HepG2 (cell line): ENCODE results near the gene MED12L. TPM values are rescaled to one million over a fixed set of nuclear protein-coding genes. Genes with fewer than 3 reads are reported as not detected.
A peak's percentile ranks its signal among the peaks of the same experiment; 100 is the strongest.

Experiments used
- ATAC-seq: fragments of 200-7000 bp; cut with Tn5 transposase; 3 replicates; pipeline ENCODE4 v1.9.1; 2020; ENCODE audit warnings: mild to moderate bottlenecking, moderate library complexity
- BruUV-seq: library from RNA; stranded (reverse); fragments of 400-500 nt; replicated peaks from 2 replicates; lab custom pipeline; 2021; lab: Mats Ljungman, UMichigan
- CTCF ChIA-PET: fragments of 300-600 bp; formaldehyde crosslinking; extraction: SDS; loops from one replicate; lab custom pipeline; 2021; ENCODE audit warnings: low total read pairs, inconsistent platforms, low intra/inter-chr PET ratio; lab: Yijun Ruan, JAX
- POLR2A ChIA-PET: fragments of 350-600 bp; sonication (Branson Sonifier 250); formaldehyde crosslinking; loops from one replicate; lab custom pipeline; 2020; ENCODE audit warnings: antibody characterized with exemption, inconsistent platforms; lab: Yijun Ruan, JAX
- DNase-seq: peaks from one replicate; pipeline ENCODE4 v3.0.0-alpha.2; 2015; ENCODE audit warnings: low spot score
- FAIRE-seq: peaks from 3 replicates; lab custom pipeline; 2011; peaks lifted over from hg19 to GRCh38; lab: Jason Lieb, UNC
- H2AFZ ChIP-seq: one replicate; pipeline ENCODE4 v1.6.1; 2011; ENCODE audit warnings: low read length, inconsistent platforms
- H3K27ac ChIP-seq: fragments of 300-600 bp; 3 replicates; pipeline ENCODE4 v1.8.0; 2011; ENCODE audit warnings: mixed run types, mild to moderate bottlenecking, mixed read lengths, low read length, inconsistent platforms; ENCODE audit not compliant: insufficient read depth; ENCODE audit errors: extremely low read length
- H3K27me3 ChIP-seq, 2 experiments: fragments of 200-600 bp in 1 of 2; 2 replicates in 1 of 2; 3 replicates in 1 of 2; pipeline versions ENCODE4 v1.6.0 to v1.8.0; 2011; ENCODE audit warnings: low read length in 2 of 2, mild to moderate bottlenecking in 2 of 2, moderate library complexity in 2 of 2, inconsistent platforms in 1 of 2; ENCODE audit not compliant: insufficient read depth in 2 of 2, control insufficient read depth in 1 of 2
- H3K36me3 ChIP-seq, 2 experiments: fragments of 200-600 bp in 1 of 2; replicated peaks in 1 of 2; 2 replicates in 1 of 2; 3 replicates in 1 of 2; pipeline versions ENCODE4 v1.5.1 to v1.8.0; 2011; ENCODE audit warnings: low read length in 2 of 2, inconsistent platforms in 1 of 2; ENCODE audit not compliant: insufficient read depth in 2 of 2, control insufficient read depth in 1 of 2
- H3K4me1 ChIP-seq: 2 replicates; pipeline ENCODE4 v1.5.1; 2012; ENCODE audit warnings: low read length, inconsistent platforms; ENCODE audit not compliant: insufficient read depth
- H3K4me2 ChIP-seq: 2 replicates; pipeline ENCODE4 v1.6.0; 2011; ENCODE audit warnings: low read depth, low read length, inconsistent platforms
- H3K4me3 ChIP-seq, 3 experiments: fragments of 200-600 bp in 1 of 3; sonication (generic), shearing (Covaris generic) in 1 of 3; replicated peaks in 1 of 3; 2 replicates each; pipeline ENCODE4 v1.5.1; 2011 to 2016; ENCODE audit warnings: low read length in 3 of 3, inconsistent platforms in 2 of 3, low read depth in 2 of 3, mild to moderate bottlenecking in 2 of 3, control low read depth in 1 of 3, mixed read lengths in 1 of 3; ENCODE audit not compliant: insufficient read depth in 1 of 3
- H3K79me2 ChIP-seq: one replicate; pipeline ENCODE4 v1.6.1; 2011; ENCODE audit warnings: low read length, inconsistent platforms; ENCODE audit not compliant: insufficient read depth
- H3K9ac ChIP-seq: 2 replicates; pipeline ENCODE4 v1.6.0; 2011; ENCODE audit warnings: mild to moderate bottlenecking, low read depth, low read length, inconsistent platforms; ENCODE audit not compliant: insufficient read depth
- H3K9me3 ChIP-seq: 2 replicates; pipeline ENCODE4 v1.5.1; 2012; ENCODE audit warnings: mild to moderate bottlenecking, low read length
- H4K20me1 ChIP-seq: 2 replicates; pipeline ENCODE4 v1.6.0; 2011; ENCODE audit warnings: inconsistent platforms, mild to moderate bottlenecking, low read length, moderate library complexity; ENCODE audit not compliant: insufficient read depth
- CTCF ChIP-seq: sonication (generic); formaldehyde crosslinking; IDR thresholded peaks from 2 replicates; pipeline ENCODE4 v1.5.0; 2020; ENCODE audit warnings: mild to moderate bottlenecking, missing genetic modification reagents, moderate library complexity
- KLF9 ChIP-seq: IDR thresholded peaks from 2 replicates; pipeline ENCODE4 v1.6.1; 2016; ENCODE audit warnings: low read depth
- RAD21 ChIP-seq: fragments of 450-650 bp; formaldehyde crosslinking; IDR thresholded peaks from 2 replicates; pipeline ENCODE4 v1.5.0; 2020; ENCODE audit warnings: mild to moderate bottlenecking
- SMC3 ChIP-seq: IDR thresholded peaks from 2 replicates; pipeline ENCODE4 v1.6.1; 2011; ENCODE audit warnings: low read length, improper control_type of control experiment
- STAG1 ChIP-seq: sonication (generic); formaldehyde crosslinking; IDR thresholded peaks from 2 replicates; pipeline ENCODE4 v1.4.0; 2020; ENCODE audit warnings: missing genetic modification reagents
- TEF ChIP-seq: sonication (generic); formaldehyde crosslinking; IDR thresholded peaks from 2 replicates; pipeline ENCODE4 v1.5.0; 2020; ENCODE audit warnings: missing genetic modification reagents
- ZGPAT ChIP-seq: IDR thresholded peaks from 2 replicates; pipeline ENCODE4 v1.6.1; 2016; ENCODE audit warnings: mild to moderate bottlenecking
- ZNF263 ChIP-seq: sonication (generic); formaldehyde crosslinking; IDR thresholded peaks from 2 replicates; pipeline ENCODE4 v1.4.0; 2020; ENCODE audit warnings: missing genetic modification reagents
- WGBS: methylation state at CpG from one replicate; pipeline ENCODE4 v1.1.6; 2017; ENCODE audit warnings: low lambda C conversion rate; 5-methylcytosine and 5-hydroxymethylcytosine counted together
- in situ Hi-C: cut with HindIII; loops from 2 replicates; pipeline ENCODE4 v1.10.0; 2017; ENCODE audit warnings: low pct_unique_long_range_greater_than_20kb; ENCODE audit not compliant: extremely low pct_ligation_motif_present
- intact Hi-C: fragments of 100-400 bp; cut with micrococcal nuclease; formaldehyde crosslinking; loops from one replicate; pipeline ENCODE4 v1.10.0; 2022; ENCODE audit not compliant: unreplicated experiment
- polyA plus RNA-seq, 8 experiments: library from polyadenylated mRNA; depleted of rRNA in 3 of 8; stranded (reverse) in 7 of 8; unstranded in 1 of 8; fragments of >200 nt; fragmentation: Illumina TruSeq in 4 of 8; extraction: Trizol in 4 of 8; gene quantifications; 2 replicates each; pipeline versions ENCODE4 v1.2.1 to v1.2.3, GENCODE V29; 2011 to 2016; ENCODE audit warnings: low read depth in 4 of 8, missing spikeins in 1 of 8, mixed read lengths in 1 of 8; ENCODE audit not compliant: insufficient read depth in 1 of 8
- total RNA-seq, 5 experiments: library from RNA; depleted of rRNA; stranded (reverse); fragments of >200 nt; fragmentation: Illumina TruSeq; extraction: Trizol; gene quantifications; 2 replicates each; pipeline ENCODE4 v1.2.3, GENCODE V29; 2016; ENCODE audit warnings: low read depth in 1 of 5

The MED12L gene
- total and polyA plus RNA-seq, 2 of the 13 experiments (the other 11 are each of a cell fraction or from before 2014, with no cell fraction given), result 0.07 to 0.64 TPM

GRCh38 chr3:151468284-151468917, 382.9 kb downstream of the MED12L start:
- POLR2A ChIA-PET, result no interaction called here
- DNase-seq, result peak; percentile 63
- Histone ChIP-seq H3K4me2 (no peak overlapping the region), H3K9me3 (no peaks in the 10 kb centered on the region), H3K9ac (no peak overlapping the region), H3K79me2 (no peaks in the 10 kb centered on the region), H3K27ac (no peak overlapping the region), H3K36me3 (no peaks in the 10 kb centered on the region), H3K4me1 (no peaks in the 10 kb centered on the region), H3K4me3 (no peak overlapping the region), H3K27me3 (peaks cover 0 to 4% of the 10 kb centered on the region in 2 experiments; a peak in 1 of 5 replicates), H2AFZ (no peak overlapping the region), H4K20me1 (no peaks in the 10 kb centered on the region)
- CTCF ChIA-PET, result interaction anchor here (1.2 to 3.2 kb wide), 2 partner anchors 29 to 370 kb away, joined by 4 to 31 read pairs; no protein-coding TSS in a partner anchor
- TF ChIP-seq KLF9 (CRISPR knock-in tag) (no peak), ZGPAT (CRISPR knock-in tag) (no peak), TEF (CRISPR knock-in tag) (no peak), RAD21 (CRISPR knock-in tag) (0 out of 2 replicates have a peak, but pooled peaks have one; percentile 28), CTCF (peak; percentile 77), STAG1 (peak; percentile 75), ZNF263 (CRISPR knock-in tag) (no peak), SMC3 (peak; percentile 87)
- ATAC-seq, result peak; percentile 95
- peak; percentile 74 for FAIRE-seq
- intact Hi-C loops (loop anchor here (1.0 to 2.0 kb wide), 4 partner anchors 30 to 371 kb away; no protein-coding TSS in a partner anchor), in situ Hi-C loops (loop anchor here (10.0 kb wide), 1 partner anchor 366 kb away; no protein-coding TSS in a partner anchor)
- BruUV-seq, result no TSS peak
- WGBS, result 20% methylated on average over 9 of the region's 9 CpGs
